CD4-positive, alpha-beta T cell treated with Interleukin-15 for 1 hour (primary cell): ENCODE data around the gene ERGIC1.

Experiments
- DNase-seq: peaks from one replicate; pipeline ENCODE4 v3.0.0-alpha.2; 2020

Gene ERGIC1

DNA sequence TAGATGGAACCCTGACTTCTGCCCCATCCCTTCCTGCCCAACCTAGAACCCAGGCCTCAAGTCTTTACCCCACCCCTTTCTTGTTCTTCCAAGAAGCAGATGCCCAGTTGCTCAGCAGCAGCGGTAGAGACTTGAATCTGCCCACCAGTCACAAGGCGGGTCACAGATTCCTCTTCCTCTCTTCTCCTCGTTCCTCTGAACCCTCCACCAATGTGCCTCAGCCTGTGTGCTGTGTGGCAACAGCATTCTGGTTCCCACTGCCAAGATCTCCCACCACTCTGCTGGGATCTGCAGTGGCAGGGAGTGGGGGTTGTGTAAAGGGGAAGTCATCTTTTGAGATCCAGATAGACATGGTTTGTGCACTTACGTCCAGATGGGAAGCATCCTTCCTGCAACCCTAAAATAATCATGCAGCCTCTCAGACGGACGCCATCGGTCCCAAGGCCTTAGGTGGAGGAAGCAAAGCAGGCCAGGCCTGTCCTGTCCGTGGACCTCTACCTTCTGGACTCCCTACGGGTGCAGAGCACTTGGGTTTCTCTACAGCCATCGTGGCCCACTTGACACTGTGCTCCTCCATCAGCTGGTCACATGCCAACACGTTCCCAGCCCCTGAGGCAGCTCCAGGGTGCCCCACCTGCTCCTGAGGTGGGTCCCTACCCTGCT lies 117.5 kb downstream of the ERGIC1 start:
- no peak for DNase-seq

DNA sequence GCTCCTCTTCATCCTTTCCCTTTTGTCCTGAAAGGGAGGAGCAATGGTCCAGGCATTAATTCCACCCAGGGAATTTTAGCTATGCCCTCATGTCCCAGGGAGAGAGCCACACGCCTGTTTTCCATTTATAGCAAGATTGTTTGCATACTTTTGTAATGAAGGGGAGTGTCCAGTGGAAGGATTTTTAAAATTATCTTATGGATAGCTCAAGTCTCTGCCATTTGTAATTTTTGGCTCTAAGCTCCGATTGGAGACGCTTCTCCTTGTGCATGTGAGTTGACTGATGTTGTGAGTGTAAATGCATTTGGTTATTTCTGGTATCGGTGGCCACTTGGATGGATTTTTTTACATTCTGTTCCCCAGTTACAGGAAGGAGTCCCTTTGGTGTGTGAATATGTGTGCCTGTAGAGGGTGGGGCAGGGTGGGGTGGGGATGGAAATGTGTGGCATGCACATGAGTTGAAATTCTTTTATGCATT lies 118.0 kb downstream of the ERGIC1 start:
- no peak for DNase-seq

DNA sequence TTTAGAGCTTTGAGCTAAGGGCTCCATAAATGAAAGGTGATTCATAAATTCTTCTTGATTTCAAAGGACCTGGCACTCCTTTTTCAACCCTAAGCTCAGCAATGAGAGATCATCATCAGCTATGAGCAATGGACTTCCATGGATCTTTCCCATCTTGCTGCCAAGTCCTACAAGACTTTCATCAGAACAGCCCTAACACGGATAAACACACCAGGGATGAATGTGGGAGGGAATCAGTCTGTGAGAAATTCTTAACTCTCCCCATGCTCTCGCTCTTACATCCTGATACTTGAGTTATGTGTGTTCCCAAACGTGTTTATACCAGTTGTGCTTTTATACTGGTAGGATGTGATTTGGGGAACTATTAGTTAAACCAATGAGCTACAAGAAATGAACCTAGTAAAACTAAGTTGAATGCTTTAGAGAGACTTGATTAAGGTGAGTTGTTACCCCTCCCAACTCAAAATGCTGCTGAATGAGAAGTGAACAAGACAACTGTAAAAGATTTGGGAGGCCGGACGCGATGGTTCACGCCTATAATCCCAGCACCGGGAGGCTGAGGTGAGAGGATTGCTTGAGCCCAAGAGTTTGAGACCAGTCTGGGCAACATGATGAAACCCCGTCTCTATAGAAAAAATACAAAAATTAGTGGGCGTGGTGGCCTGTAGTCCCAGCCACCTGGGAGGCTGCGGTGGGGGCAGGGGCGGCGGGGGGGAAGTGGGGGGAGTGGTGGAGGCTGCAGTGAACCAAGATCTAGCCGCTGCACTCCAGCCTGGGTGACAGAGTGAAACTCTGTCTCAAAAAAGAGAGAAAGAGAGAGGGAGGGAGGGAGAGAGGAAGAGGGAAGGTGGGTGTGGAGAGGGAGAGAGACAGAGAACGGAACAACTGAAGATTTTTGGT lies 120.0 kb downstream of the ERGIC1 start:
- no peak for DNase-seq

DNA sequence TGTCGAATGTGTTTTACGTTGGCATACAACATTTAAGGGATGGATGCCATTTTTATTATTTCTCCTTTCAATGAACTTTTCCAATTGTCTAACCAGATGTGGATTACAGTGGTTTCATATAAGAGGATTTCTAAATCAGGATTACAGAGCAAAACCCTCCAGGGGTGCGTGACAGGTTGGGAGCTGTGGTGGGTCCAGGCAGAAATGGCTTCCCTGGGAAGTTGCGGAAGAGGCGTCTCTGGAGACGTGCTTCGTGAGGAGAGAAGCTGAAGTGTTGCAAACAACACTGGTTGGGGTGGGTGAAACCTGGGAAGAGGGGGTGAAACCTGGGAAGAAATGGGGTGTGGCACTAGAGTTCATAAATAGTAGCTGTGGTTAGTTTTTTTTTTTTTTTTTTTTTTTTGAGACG lies 120.7 kb downstream of the ERGIC1 start:
- no peak for DNase-seq

DNA sequence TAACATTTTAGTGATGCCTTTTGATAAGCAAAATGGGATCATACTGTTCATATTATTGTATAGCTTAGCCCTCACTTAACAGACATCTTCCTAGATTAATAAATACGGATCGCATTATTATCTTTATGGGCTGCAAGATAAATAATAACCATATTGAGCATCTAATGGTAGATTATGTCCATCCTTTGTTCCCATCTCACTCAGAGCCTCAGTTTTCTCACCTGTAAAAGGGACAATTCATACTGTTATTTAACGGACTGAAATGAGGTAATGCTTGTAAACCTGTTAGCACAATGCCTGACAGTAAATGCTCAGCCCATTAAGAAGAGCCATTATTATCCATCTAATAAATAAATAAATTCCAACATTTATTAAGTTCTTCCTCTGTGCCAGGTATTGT lies 122.2 kb downstream of the ERGIC1 start:
- DNase-seq = no peak

DNA sequence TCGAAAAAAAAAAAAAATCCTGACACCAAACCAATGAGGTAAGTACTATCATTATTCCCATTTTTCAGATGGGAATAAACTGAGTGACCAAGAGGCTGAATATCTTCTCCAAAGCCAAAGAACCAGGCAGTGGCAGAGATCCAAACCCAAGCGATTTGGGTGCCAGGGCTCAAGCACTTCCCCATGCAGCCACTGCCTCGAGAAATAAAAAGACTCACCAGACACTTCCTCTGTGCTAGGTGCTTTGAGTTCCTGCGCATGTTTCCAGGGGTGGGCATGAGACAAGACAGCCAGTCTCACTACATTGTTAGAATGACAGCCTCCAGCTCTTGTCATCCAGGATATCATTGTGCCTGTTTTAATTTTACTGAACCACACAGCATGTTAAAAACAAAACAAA lies 122.9 kb downstream of the ERGIC1 start:
- DNase-seq = no peak

DNA sequence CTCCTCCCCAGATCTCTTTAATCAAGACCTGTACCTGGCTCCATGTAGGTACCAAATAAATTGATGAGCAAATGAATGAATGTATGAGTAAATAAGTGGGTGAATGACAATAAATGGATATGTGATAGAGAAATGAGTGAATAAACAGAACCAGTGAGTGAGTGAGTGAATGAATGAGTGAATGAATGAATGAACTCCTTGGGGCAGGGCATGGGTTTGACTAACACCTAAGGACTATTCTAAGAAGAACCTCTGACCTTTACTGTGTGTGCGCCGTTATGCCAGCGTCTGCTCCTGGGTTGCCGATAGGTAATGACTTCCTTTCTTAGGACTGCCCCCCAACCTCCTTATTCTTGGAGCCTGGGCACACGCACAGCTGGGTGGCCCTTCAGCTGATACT lies 123.4 kb downstream of the ERGIC1 start:
- DNase-seq = no peak

DNA sequence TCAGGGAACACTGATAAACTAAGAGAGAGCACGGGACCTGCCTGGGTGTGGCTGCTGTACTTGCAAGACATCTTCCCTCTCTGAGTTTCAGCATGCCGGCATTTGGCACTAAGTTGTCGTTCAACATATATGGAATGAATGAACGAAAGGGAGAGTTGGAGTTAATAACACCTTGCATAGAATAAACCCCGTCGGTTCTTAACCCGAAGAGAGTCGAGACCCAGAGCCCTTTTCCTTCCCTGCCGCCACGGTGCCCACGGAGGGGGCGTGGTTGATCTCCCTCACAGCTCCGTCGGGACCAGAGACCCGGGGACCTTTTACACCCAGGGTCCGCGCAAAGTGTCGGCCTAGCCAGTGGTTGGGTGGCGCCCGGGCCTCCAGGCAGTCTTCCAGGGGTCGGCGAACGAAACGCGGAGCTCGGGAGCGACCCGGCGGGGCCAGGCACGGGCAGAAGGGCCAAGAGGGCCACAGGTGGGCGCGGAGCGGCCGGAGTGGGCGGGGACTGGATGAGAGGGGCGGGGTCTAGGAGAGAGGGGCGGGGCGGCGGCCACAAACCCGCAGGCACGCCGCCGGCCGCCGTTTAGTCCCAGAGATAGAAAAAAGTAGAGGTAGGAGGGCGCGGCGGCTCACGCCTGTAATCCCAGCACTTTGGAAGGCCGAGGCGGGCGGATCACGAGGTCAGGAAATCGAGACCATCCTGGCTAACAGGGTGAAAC lies 124.4 kb downstream of the ERGIC1 start:
- DNase-seq = peak; percentile 58

DNA sequence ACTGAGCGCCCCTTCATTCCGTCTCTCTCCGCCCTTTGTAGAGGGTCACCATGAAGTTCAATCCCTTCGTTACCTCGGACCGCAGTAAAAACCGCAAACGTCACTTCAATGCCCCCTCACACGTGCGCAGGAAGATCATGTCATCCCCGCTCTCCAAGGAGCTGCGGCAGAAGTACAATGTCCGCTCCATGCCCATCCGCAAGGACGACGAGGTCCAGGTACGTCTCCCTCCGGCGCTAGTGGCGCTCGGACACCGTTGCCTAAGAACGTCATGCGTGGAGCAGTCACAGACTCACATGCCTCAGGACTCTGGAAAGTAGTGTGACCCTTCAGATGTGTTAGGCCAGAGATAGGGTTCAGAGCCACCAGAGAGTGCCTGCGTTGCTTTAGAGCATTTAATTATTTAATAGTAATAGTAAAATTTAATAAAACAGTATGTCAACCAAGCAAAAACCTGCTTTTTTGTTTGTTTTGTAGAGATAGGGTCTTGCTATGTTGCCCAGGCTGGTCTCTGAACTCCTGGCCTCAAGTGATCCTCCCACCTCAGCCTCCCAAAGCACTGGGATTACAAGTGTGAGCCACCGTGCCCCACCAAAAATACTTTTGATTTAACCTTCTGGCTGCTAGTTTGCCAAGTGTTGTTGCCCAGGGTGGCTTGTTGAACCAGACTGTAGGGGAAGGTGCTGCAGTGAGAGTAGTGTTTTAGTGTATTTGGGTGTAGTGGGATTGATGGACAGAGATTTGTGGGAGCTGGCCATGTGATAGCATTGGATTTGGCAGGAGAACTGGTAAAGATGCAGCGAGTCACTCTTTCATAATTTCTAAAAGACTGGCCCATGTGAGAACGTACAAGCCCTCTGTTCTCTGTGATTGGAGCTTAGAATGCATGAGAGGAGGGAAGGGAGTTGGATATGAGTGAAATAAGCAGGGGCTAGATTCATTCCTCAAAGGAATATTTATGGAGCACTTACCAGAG lies 126.1 kb downstream of the ERGIC1 start:
- DNase-seq = no peak

DNA sequence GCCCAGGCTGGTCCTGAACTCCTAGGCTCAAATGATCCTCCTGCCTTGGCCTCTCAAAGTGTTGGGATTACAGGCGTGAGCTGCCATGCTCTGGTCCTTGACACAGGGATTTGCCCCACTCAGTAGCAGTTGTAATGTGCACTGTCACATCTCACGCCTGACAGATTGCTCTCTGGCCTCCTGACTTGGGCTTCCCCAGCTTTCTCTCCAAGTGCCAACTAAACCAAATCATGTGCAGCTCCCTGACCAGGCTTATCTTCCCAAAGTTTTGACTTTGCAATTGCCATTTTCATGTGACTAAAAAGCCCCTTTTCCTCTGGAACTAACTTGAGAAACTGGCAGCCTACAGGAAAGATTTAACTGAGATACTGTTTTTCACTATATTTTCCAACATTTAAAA lies 135.9 kb downstream of the ERGIC1 start:
- no peak for DNase-seq

DNA sequence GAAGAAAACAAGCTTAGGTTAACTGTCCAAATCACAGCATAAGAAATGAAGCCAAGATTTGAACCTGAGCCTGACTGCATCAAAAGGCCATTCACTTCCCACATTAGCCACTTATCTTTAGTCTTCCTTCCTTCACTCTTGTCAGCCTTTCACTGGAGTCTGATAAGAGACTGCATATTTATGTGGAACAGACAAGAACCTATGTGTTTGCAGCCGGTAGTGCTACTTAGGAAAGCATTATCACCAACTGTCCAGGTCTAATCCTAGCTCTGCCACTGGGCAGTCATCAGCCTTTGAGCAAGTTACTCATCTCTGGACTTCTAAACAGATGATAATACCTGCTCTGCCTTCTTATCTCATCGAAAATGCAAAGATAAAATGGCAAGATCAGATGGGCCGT lies 137.4 kb downstream of the ERGIC1 start:
- DNase-seq = no peak

DNA sequence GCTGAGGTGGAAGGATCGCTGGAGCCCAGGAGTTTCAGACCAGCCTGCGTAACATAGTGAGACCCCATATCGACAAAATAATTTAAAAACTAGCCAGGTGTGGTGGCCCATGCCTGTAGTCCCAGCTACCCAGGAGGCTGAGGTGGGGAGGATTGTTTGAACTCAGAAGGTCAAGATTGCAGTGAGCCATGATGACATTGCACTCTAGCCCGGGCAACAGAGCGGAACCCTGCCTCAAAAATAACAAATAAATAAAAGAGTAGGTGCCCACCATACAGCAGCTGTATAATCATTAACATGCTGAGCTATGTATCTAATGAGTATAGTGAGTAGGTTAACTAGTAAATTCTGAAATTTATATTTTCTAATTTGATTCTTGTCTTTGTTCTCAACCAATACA lies 138.5 kb downstream of the ERGIC1 start:
- DNase-seq = no peak

DNA sequence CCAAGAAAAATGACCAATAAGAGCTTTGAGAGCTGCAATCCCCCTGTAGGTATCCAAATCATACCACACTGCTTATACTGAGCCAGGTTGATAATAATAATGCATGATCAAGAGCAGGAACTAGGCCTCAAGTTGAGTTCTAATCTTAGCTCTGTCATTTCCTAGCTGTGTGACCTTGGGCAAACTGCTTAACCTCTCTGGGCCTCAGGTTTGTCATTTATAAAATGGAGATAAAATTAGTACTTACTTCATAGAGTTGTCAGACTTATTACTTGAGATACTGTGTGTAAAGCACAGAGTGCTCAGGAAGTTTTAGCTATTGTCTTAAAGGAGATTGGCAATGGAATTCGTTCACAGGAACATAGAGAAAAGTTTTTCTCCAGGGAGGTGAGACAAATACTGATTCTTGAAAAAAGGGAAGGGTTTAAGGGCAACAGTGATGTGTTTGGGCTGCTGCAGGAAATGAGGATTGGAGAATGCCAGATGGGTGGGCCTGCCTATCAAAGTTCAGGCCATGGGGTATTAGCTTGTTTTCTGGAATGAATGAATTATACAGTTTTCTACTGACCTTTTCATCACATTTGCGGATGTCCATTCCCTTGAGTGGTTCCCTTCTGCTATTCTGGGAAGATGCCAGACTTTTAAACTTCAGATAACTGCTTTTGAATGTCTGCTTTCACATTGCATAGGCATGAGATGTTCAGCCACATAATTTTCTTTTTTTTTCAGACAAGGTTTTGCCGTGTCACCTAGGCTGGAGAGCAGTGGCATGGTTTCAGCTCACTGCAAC lies 139.3 kb downstream of the ERGIC1 start:
- DNase-seq = no peak

DNA sequence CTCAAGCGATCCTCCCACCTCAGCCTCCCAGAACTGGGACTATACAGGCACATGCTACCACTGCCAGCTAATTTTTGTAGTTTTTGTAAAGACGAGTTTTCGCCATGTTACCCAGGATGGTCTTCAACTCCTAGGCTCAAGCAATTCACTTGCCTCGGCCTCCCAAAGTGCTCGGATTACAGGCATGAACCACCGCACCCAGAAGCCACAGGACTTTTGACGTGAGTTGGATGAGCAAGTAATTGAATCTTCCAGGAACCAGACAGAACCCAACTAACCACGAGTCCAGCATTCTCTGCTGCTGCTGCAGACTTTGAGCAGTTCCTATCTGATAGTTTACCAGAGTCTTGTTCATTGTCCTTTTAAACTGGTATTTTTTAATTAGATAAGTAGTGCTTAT lies 139.9 kb downstream of the ERGIC1 start:
- no peak for DNase-seq

DNA sequence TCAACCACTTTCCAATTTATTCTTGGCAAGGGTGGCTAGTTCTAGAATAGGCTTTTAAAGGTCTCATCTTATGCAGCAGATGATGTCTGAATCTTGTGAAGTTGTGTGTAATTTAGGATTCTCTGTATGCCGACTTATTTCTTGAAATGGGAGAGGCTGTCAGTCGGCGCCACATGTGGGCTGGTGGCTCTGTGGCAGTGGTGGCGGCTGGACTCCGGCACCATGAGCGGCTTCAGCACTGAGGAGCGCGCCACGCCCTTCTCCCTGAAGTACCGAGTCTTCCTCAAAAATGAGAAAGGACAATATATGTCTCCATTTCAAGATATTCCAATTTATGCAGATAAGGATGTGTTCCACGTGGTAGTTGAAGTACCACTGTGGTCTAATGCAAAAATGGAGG lies 141.2 kb downstream of the ERGIC1 start:
- DNase-seq = no peak

DNA sequence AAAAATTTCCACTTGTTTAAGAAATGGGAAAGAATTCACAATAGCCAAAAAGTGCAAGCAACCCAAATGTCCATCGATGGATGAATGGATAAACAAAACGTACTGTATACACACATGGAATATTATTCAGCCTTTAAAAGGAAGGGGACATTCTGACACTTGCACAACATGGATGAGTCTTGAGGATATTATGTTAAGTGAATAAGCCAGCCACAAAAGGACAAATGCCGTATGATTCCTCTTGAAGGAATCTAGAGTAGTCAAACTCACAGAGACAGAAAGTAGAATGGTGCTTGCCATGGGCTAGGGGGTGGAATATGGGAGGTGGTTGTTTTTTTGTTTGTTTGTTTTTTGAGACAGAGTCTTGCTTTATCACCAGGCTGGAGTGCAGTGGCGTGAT lies 145.7 kb downstream of the ERGIC1 start:
- no peak for DNase-seq

DNA sequence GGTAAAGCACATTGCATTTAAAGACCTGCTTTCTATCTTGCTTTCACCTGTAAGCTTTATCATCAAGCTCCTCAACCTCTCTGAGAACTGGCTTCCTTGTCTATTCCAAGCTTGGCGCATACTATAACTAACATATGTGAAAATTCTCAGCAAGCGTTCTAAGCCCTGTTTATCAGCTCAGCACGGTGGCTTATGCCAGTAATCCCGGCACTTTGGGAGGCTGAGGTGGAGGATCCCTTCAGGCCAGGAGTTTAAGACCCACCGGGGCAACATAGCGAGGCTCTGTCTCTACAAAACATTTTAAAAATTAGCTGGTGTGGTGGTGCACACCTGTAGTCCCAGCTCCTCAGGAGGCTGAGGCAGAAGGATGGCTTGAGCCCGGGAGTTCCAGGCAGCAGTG lies 147.9 kb downstream of the ERGIC1 start:
- DNase-seq = no peak

DNA sequence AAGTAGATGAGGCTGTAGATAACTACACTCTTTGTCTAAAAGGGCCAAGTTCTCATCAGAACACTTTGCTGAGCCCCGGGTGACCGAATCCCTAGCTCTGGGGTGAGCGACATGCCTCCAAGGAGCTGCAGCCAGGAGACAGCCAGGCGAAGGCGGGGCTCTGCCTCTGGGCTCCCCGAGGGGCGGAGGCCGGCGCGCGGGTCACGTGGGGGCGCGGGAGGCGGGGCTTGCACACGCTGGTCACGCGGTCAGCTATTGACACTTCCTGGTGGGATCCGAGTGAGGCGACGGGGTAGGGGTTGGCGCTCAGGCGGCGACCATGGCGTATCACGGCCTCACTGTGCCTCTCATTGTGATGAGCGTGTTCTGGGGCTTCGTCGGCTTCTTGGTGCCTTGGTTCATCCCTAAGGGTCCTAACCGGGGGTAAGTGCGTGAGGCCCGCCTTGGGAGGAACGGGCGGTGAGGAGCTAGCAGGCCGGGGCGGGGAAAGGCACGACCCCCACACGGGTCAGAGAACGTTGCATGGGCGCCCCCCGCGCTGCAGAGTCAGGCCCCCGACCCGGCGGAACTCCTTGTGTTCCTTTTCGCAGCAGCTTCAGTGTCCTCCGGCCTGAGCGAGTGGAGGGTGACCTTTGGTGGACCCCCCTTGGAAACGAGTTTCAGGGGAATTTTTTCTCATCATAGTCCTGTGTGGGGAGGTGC lies 149.6 kb downstream of the ERGIC1 start, which contains the start of gene ATP6V0E1:
Gene ATP6V0E1, plus strand, starts transcription at position 230 of the 702 bp plus-strand sequence. Its CDS starts 90 bp downstream, at position 320.
- peak; percentile 92 for DNase-seq

DNA sequence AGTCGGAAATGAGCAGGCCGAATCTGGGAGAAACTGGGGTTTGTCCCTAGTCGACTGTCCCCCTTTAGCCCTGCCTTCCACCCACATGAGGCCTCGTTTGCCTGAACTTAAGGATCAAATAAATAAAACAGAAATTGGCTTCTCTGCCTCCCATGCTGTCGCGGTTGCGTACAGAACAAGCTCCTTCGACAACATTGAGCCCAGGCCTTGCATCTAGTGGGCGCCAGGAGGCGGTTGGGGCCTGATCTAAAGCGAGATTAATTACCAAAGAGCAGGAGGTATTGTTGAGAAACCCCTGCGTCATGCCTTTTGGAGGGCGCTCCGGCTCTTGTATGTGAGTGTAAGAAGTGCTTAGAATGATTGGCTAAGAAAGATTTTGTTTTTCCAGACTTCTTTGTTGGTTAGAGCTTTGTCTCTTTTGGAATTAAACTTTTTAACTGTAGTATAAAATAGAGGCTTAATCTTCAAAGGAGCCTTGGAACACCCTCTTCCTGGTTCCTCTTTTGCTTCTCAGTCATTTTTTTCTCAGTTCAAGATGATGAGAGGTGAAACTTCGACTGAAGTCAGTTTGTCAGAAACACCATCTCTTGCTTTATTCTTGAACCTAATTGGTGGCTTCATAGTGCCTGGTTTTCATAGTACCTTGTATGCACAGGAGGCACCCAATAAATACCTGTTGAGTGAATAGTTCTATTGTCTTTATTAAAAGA lies 150.3 kb downstream of the ERGIC1 start:
- DNase-seq = peak; percentile 80

DNA sequence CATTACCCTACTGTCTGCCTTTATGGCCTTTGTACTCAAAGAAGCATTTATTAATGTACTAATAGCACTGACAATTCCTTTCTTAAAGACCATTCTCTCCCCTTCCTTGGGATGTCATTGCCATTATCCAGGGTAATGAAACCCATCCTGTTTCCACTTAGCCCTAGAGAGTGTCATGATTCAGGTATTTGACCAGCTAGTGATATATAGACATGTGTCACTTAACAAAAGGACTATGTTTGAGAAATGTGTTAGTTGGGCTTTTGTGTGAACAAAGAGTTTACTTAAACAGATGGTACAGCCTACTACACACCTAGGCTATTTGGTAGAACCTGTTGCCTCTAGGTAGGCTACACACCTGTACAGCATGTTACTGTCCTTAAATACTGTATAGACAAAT lies 151.5 kb downstream of the ERGIC1 start:
- DNase-seq = no peak
